ENCODE results near the gene CFAP20DC.

DNA sequence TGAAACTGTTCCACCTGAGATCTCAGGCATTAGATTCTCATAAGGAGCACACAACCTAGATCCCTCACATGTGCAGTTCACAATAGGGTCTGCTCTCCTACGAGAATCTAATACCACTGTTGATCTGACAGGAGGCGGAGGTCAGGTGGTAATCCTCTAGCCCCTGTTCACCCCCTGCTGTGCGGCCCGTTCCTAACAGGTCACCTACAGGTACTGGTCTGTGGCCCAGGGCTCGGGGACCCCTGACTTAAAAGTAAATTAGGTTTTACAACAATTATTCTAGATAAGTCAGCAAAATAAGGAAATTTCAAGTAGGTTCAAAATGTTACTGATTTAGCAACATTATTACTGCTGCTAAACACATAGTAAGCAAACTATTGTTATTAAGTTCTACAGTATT lies 58.2 kb downstream of the CFAP20DC start:
- no peak for TF ChIP-seq CTCF (IDR thresholded peaks at IDR 0.05)
- TF ChIP-seq POLR2A (IDR thresholded peaks at IDR 0.05), result no peak
